Measurements from ENCODE around the gene SOCS3. TPM values are rescaled to one million over a fixed set of nuclear protein-coding genes. Genes with fewer than 3 reads are reported as not detected.

SOCS3 gene
- total RNA-seq, 1 experiment from 2014 or later, result 21.7 TPM

- H3K9me3 ChIP-seq (ENCODE audit: insufficient read depth, low read depth), result no peaks in the 10 kb centered on the region
- intact Hi-C loops (cut with micrococcal nuclease; ENCODE audit: unreplicated experiment), result no loop called here
- H3K27me3 ChIP-seq (ENCODE audit: insufficient read depth, low read depth), result no peaks in the 10 kb centered on the region
- no peak for DNase-seq
- H3K36me3 ChIP-seq (ENCODE audit: low read depth), result no peaks in the 10 kb centered on the region
- peaks cover 22% of the 10 kb centered on the region for H3K4me1 ChIP-seq (replicated peaks; ENCODE audit: insufficient read depth)
- H3K4me3 ChIP-seq, result no peak overlapping the region
- no peak overlapping the region for H2AFZ ChIP-seq
- ChIA-PET POLR2A (ENCODE audit: unreplicated experiment) (interaction anchor here (0.5 to 0.8 kb wide), 2 partner anchors 8 to 10 kb away, joined by 4 read pairs; no protein-coding TSS in a partner anchor), CTCF (no interaction called here)
- H4K20me1 ChIP-seq (ENCODE audit: insufficient read depth), result no peaks in the 10 kb centered on the region
- no TSS peak for BruUV-seq (replicated peaks)
- TF ChIP-seq EZH2 (IDR thresholded peaks at IDR 0.05; ENCODE audit: low read depth), result no peak
- no peak for TF ChIP-seq CTCF (conservative IDR thresholded peaks at IDR 0.05)
- H3F3A ChIP-seq (ENCODE audit: insufficient read depth, low read depth), result peaks cover 25% of the 10 kb centered on the region
- no peak overlapping the region for H3K27ac ChIP-seq
- H3K79me2 ChIP-seq (ENCODE audit: low read depth), result no peaks in the 10 kb centered on the region
- H3K9me2 ChIP-seq (ENCODE audit: insufficient read depth), result no peaks in the 10 kb centered on the region
- no peak overlapping the region for H3K4me2 ChIP-seq
These were observed 34.7 kb downstream of the SOCS3 start for GRCh38 chr17:78325076-78325687.

GRCh38 chr17:78324391-78325075 is 35.3 kb downstream of the SOCS3 start:
- H3K4me2 ChIP-seq, result no peak overlapping the region

More at GRCh38 chr17:78324391-78325075, 35.3 kb downstream of the SOCS3 start:
- DNase-seq, result no peak
- Histone ChIP-seq H2AFZ (no peak overlapping the region), H3K4me3 (no peak overlapping the region), H3K79me2 (ENCODE audit: low read depth) (no peaks in the 10 kb centered on the region), H3K4me1 (replicated peaks; ENCODE audit: insufficient read depth) (peaks cover 16% of the 10 kb centered on the region), H3K9me3 (ENCODE audit: insufficient read depth, low read depth) (no peaks in the 10 kb centered on the region), H3F3A (ENCODE audit: insufficient read depth, low read depth) (peaks cover 19% of the 10 kb centered on the region; the same call in 1 of the 2 replicates), H3K27ac (no peak overlapping the region), H4K20me1 (ENCODE audit: insufficient read depth) (no peaks in the 10 kb centered on the region), H3K27me3 (ENCODE audit: insufficient read depth, low read depth) (no peaks in the 10 kb centered on the region), H3K36me3 (ENCODE audit: low read depth) (no peaks in the 10 kb centered on the region), H3K9me2 (ENCODE audit: insufficient read depth) (no peaks in the 10 kb centered on the region)
- ChIA-PET CTCF (no interaction called here), POLR2A (ENCODE audit: unreplicated experiment) (interaction anchor here (0.5 kb wide), 1 partner anchor 10 kb away, joined by 4 read pairs; no protein-coding TSS in a partner anchor)
- intact Hi-C loops (cut with micrococcal nuclease; ENCODE audit: unreplicated experiment), result no loop called here
- TF ChIP-seq EZH2 (IDR thresholded peaks at IDR 0.05; ENCODE audit: low read depth) (no peak), CTCF (conservative IDR thresholded peaks at IDR 0.05) (no peak)
- no TSS peak for BruUV-seq (replicated peaks)
